HG03139 (cell line): Measurements from ENCODE around the gene USP6NL.
A peak's percentile ranks its signal among the peaks of the same experiment; 100 is the strongest.

Experiments
- ATAC-seq: cut with Tn5 transposase; IDR thresholded peaks from one replicate; pipeline ENCODE4 v1.9.1; 2021; ENCODE audit not compliant: unreplicated experiment

The USP6NL gene

DNA sequence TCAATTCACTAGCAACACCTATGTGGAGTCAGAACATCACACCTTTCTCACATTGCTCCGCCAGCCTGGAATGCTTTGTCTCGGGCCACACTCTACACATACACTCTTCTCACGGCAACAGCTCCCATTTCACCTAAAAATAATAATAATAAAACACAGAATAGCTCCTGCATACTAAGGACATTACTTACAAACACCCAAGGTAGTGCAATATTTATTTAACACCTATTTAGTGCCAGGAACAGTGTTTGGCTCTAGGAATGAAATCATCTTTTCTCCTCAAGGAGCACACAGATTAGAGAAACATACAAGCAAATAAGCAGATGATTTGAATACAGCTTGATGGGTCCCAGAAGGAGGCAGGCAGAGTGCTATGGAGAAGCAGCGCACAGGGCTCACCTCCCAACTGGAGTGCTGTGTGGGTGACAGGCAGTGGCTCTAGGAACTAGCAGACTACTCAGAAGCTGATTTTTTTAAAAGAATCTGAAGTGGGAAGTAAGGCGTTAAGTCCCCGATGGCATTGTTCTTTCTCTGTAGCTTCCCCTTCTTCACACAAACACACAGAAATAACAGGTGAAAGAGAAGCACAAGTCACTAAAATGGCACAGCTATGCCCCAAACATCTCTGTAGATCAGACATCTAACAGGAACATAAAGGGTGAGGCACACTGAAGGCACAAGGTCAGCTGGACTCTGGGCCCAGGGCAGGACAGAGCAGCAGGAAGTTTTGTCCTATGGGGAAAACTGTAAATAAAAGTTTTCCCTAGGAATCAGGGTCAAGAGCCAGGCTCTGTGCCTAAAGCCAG, 16.7 kb downstream of the USP6NL start:
- no peak for ATAC-seq

- no peak for ATAC-seq
These were observed 17.8 kb downstream of the USP6NL start for GRCh38 chr10:11593612-11594011.

- ATAC-seq, result no peak
These were observed 21.7 kb downstream of the USP6NL start for GRCh38 chr10:11589738-11590137.

DNA sequence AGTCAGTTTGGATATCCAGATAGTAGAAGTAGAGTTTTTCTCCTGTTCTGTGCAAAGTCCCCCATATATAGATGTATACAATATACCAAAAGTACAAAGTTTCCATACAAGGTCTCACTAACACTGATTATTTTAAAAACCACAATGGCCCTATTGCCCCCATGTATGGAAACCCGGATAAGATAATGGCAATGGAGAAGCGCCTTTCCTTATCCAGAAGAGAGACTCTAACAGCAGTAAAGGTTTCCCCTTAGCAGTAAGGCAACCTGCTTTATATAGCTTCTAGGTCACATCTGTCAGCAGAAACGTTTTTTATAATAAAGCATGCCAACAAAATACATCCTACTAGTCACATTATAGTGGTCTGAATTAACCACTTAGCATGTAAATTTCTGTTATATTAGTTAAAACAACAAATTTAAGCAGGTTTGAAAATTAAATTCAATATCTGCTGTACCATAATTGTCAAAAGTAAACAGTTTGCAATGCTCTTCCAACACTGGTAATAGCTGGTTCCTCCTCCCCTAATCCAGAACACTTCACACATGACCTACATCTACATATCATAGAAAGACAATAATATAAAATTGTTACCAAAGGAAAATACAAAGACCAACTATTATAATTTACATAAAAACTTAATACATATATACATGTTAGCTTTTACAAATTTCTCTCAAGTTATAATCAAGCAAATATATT, 22.4 kb downstream of the USP6NL start:
- ATAC-seq, result no peak

GRCh38 chr10:11587722-11588259, 23.7 kb downstream of the USP6NL start:
- no peak for ATAC-seq

- ATAC-seq, result no peak
These were observed 25.3 kb downstream of the USP6NL start for GRCh38 chr10:11586170-11586569.

DNA sequence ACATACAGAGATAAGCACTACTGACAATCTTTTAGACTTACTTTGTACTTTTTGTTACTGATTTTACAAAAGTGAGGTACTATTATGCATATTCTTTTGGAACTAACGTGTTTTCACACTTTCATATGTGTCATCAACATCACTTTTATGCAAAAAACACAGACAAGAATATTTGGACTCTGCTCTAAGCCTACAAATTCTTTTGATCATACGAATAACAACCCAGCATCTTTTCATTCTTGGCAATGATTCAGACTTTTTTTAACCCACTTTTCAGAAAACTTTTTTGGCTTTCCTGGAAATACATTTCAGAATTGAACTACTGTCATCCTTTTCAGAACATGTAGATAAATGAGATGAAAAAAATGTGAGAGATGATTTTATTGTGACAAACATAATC, 30.2 kb downstream of the USP6NL start:
- no peak for ATAC-seq

DNA sequence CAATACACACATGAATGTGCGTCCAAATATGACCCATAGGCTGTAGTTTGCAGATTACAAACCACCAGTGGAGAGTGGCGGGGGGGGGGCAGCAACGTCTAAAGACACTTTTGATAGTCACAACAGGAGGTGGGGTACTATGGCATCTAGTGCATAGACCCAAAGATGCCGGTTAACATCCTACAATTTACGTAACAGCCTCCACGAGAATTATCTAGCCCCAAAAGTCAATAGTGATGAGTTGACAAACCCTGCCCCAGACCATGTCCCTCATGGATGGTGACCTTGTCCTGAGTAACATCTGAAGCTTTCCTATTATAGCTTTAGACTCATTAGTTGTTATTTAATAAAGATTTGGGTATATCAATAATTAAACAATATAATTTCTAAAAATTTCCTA, 31.6 kb downstream of the USP6NL start:
- no peak for ATAC-seq

DNA sequence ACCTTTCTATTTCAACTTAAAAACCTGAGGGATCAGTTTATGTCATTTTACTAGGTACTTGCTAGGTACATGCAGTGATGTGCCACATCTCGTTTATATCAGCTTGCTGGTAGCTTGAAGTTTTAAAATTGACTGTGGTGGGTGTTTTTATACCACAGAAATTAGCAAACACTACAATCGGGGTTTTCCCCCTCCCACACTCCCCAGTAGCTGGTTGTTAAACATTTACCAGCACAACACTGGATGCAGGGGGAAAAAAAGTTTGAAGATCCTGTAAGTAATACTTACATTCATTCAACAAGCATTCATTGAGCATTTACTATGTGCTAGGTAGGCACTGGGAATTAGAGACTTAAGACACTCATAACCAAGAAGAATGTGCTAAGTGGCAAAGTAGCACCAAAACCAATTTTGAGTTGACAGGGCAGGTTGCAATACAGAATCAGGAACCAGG, 32.6 kb downstream of the USP6NL start:
- ATAC-seq, result no peak

GRCh38 chr10:11576092-11576809, 35.2 kb downstream of the USP6NL start:
- no peak for ATAC-seq

- ATAC-seq, result no peak
These were observed 38.0 kb downstream of the USP6NL start for GRCh38 chr10:11573497-11573896.

GRCh38 chr10:11570751-11571150, 40.7 kb downstream of the USP6NL start:
- ATAC-seq, result no peak

DNA sequence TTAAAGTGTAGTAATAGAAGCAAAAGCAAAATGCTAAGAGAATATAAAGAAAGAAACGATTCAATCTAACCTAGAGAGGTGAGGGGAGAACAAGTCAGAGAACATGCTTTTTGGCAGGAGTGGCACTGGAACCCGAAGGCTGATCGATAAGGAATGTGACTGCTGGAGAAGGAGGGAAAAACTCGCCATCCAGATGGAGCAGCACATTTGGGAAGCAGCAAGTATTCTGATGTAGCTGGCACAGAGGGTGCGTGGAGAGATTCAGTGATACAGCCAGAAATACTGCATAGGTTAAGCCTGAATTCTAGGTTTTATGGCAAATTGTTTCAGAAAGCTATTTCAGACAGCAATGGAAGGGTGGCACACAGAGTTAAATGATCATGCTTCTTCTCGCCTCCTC, 42.0 kb downstream of the USP6NL start:
- no peak for ATAC-seq

GRCh38 chr10:11568578-11568977, 42.9 kb downstream of the USP6NL start:
- ATAC-seq, result no peak

- ATAC-seq, result no peak
These were observed 46.7 kb downstream of the USP6NL start for GRCh38 chr10:11564741-11565140.

DNA sequence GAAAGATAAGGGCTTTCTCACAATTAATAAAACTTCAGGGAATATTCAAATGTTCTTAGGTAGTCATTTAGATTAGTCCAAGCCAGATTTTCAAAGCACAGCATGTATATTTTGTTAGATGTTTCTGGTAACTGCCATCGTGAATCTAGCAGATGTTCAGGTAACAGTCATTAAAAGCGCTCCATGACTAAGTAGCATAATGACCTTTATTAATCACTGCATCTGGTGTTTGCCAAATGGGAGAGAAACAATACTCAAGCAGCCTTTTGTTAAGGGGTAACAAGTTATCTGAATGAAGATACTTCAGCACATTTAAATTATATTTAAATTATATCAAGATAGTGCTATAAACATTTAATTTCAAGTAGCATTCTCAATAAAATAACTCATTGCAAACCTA, 47.5 kb downstream of the USP6NL start:
- no peak for ATAC-seq

DNA sequence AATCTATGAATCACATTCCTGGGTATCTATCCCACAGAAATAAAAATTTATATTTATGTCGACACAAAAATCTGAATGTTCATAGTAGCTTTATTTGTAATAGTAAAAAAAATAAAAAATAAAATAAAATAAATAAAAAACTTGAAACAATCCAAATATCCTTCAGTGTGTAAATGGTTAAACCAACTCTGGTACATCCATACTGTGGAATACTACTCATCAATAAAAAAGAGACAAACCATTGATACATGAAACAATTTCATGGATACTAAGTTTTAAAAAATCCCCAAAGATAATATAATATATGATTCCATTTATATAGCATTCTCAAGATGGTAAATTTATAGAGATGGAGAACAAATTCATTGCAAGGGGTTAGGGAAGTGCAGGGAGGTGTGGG, 48.6 kb downstream of the USP6NL start:
- ATAC-seq, result no peak

GRCh38 chr10:11560076-11560709, 51.3 kb downstream of the USP6NL start:
- peak; percentile 85 for ATAC-seq

GRCh38 chr10:11557967-11558366, 53.5 kb downstream of the USP6NL start:
- no peak for ATAC-seq

- ATAC-seq, result no peak
These were observed 53.9 kb downstream of the USP6NL start for GRCh38 chr10:11557513-11557912.

DNA sequence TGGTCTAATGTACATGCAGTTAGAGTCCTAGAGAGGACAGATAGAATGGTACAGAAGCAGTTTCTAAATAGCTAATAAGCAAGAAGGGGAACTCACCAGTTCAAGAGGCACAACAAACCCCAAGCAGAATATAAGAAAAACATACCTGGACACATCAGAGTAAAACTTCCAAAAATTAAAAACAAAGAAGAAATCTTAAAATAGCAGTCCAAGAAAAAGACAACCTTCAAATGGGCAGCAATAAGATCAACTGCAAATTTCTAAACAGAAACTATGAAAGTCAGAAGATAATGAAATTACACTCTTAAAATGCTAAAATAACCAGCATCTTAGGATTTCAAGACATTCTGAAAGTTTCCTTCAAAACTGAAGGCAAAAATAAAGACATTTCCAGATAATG, 55.9 kb downstream of the USP6NL start:
- no peak for ATAC-seq
